ENCODE results near the gene PTCH1.

PTCH1 gene

GRCh38 chr9:95451065-95451426, 65.7 kb downstream of the PTCH1 start:
- no peaks in the 10 kb centered on the region for H3K9me2 ChIP-seq (replicated peaks; ENCODE audit: insufficient read depth, low read length)
- H4K20me1 ChIP-seq (ENCODE audit: insufficient read depth, low read length), result no peaks in the 10 kb centered on the region
- H3K4me1 ChIP-seq (ENCODE audit: low read length), result no peaks in the 10 kb centered on the region
- no peak overlapping the region for H3K4me3 ChIP-seq (ENCODE audit: low read length)
- TF ChIP-seq EZH2phosphoT487 (IDR thresholded peaks at IDR 0.05; ENCODE audit: low read length) (no peak), CTCF (IDR thresholded peaks at IDR 0.05; ENCODE audit: low read length) (no peak), EZH2 (optimal IDR thresholded peaks at IDR 0.05; ENCODE audit: low read depth, low read length) (no peak)
- DNase-seq, result no peak
- H3K36me3 ChIP-seq (replicated peaks; ENCODE audit: insufficient read depth, low read length), result no peaks in the 10 kb centered on the region; the same call in 1 of the 2 replicates
- no peak overlapping the region for H3K27ac ChIP-seq (ENCODE audit: low read length)
- no peaks in the 10 kb centered on the region for H3K9me3 ChIP-seq (replicated peaks; ENCODE audit: insufficient read depth, low read length)
- no peaks in the 10 kb centered on the region for H3K79me2 ChIP-seq (ENCODE audit: low read length)
- H3K9ac ChIP-seq (ENCODE audit: low read length), result no peak overlapping the region
- no peak overlapping the region for H2AFZ ChIP-seq (ENCODE audit: low read length)
- H3K27me3 ChIP-seq (replicated peaks; ENCODE audit: insufficient read depth, low read length), result no peaks in the 10 kb centered on the region
- no peaks in the 10 kb centered on the region for H3F3A ChIP-seq (ENCODE audit: insufficient read depth, low read length)
- H3K4me2 ChIP-seq (ENCODE audit: low read depth, low read length), result no peak overlapping the region

GRCh38 chr9:95450171-95451064, 66.4 kb downstream of the PTCH1 start:
- no peaks in the 10 kb centered on the region for H3F3A ChIP-seq (ENCODE audit: insufficient read depth, low read length)
- no peaks in the 10 kb centered on the region for H3K27me3 ChIP-seq (replicated peaks; ENCODE audit: insufficient read depth, low read length)
- no peaks in the 10 kb centered on the region for H3K4me1 ChIP-seq (ENCODE audit: low read length)
- no peak for DNase-seq
- no peaks in the 10 kb centered on the region; the same call in 1 of the 2 replicates for H3K36me3 ChIP-seq (replicated peaks; ENCODE audit: insufficient read depth, low read length)
- no peak overlapping the region for H2AFZ ChIP-seq (ENCODE audit: low read length)
- H3K4me3 ChIP-seq (ENCODE audit: low read length), result no peak overlapping the region
- no peak overlapping the region for H3K4me2 ChIP-seq (ENCODE audit: low read depth, low read length)
- H3K79me2 ChIP-seq (ENCODE audit: low read length), result no peaks in the 10 kb centered on the region
- H3K9ac ChIP-seq (ENCODE audit: low read length), result no peak overlapping the region
- no peaks in the 10 kb centered on the region for H3K9me3 ChIP-seq (replicated peaks; ENCODE audit: insufficient read depth, low read length)
- TF ChIP-seq EZH2phosphoT487 (IDR thresholded peaks at IDR 0.05; ENCODE audit: low read length) (no peak), EZH2 (optimal IDR thresholded peaks at IDR 0.05; ENCODE audit: low read depth, low read length) (no peak), CTCF (IDR thresholded peaks at IDR 0.05; ENCODE audit: low read length) (no peak)
- H3K27ac ChIP-seq (ENCODE audit: low read length), result no peak overlapping the region
- no peaks in the 10 kb centered on the region for H3K9me2 ChIP-seq (replicated peaks; ENCODE audit: insufficient read depth, low read length)
- H4K20me1 ChIP-seq (ENCODE audit: insufficient read depth, low read length), result no peaks in the 10 kb centered on the region

DNA sequence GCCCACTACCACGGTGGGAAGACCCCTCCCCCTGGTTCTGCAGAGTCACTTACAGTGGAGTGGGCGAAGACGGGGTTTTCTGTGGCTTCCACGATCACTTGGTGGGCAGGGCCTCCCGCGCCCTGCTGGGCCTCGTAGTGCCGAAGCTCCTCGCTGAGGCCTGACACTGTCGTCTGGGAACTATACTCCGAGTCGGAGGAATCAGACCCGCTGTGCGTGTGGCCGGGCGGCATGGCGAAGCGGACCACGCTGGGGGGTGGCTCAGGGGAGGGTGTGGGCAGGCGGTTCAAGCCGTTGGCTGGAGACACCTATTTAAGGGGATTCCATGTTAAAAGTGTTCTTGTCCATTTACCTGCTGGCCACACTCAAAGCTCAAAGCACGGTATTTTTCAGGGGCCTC, 67.8 kb downstream of the PTCH1 start:
- Histone ChIP-seq H3K4me3 (ENCODE audit: low read length) (no peak overlapping the region), H3F3A (ENCODE audit: insufficient read depth, low read length) (no peaks in the 10 kb centered on the region), H2AFZ (ENCODE audit: low read length) (no peak overlapping the region), H3K36me3 (replicated peaks; ENCODE audit: insufficient read depth, low read length) (no peaks in the 10 kb centered on the region; the same call in 1 of the 2 replicates), H4K20me1 (ENCODE audit: insufficient read depth, low read length) (no peaks in the 10 kb centered on the region), H3K4me2 (ENCODE audit: low read depth, low read length) (no peak overlapping the region), H3K27me3 (replicated peaks; ENCODE audit: insufficient read depth, low read length) (no peaks in the 10 kb centered on the region), H3K27ac (ENCODE audit: low read length) (no peak overlapping the region), H3K9me2 (replicated peaks; ENCODE audit: insufficient read depth, low read length) (no peaks in the 10 kb centered on the region), H3K9ac (ENCODE audit: low read length) (no peak overlapping the region), H3K4me1 (ENCODE audit: low read length) (no peaks in the 10 kb centered on the region), H3K79me2 (ENCODE audit: low read length) (no peaks in the 10 kb centered on the region), H3K9me3 (replicated peaks; ENCODE audit: insufficient read depth, low read length) (no peaks in the 10 kb centered on the region)
- TF ChIP-seq CTCF (IDR thresholded peaks at IDR 0.05; ENCODE audit: low read length), result no peak
- no peak for TF ChIP-seq EZH2 (optimal IDR thresholded peaks at IDR 0.05; ENCODE audit: low read depth, low read length)
- no peak for TF ChIP-seq EZH2phosphoT487 (IDR thresholded peaks at IDR 0.05; ENCODE audit: low read length)
- no peak for DNase-seq
